HG03558 (cell line): ENCODE data around the gene FAM228A.
"Not testable (repeated sequence)": the region's sequence is repeated elsewhere in the genome, so short reads cannot be mapped to it uniquely, and the experiment has no call there.

ENCODE experiments used
- ATAC-seq: cut with Tn5 transposase; IDR thresholded peaks from one replicate; pipeline ENCODE4 v1.9.1; 2021; ENCODE audit warnings: moderate number of reproducible peaks; ENCODE audit not compliant: unreplicated experiment; ENCODE audit errors: extremely low read depth

Gene FAM228A

GRCh38 chr2:24174851-24175277 is at the start of gene FAM228A:
Gene FAM228A, plus strand, starts transcription at chr2:24175053. Its CDS starts 428 bp downstream, at chr2:24175481.
- ATAC-seq: no peak

GRCh38 chr2:24125956-24126355 is 48.9 kb upstream of the FAM228A start:
- ATAC-seq: no peak

- ATAC-seq: no peak
Measured at GRCh38 chr2:24132543-24132942, 42.3 kb upstream of the FAM228A start.

GRCh38 chr2:24140305-24140704 is 34.5 kb upstream of the FAM228A start:
- ATAC-seq: not testable (repeated sequence)

GRCh38 chr2:24147364-24147763 is 27.5 kb upstream of the FAM228A start:
- no peak for ATAC-seq

- no peak for ATAC-seq
Measured at GRCh38 chr2:24152413-24153197, 22.2 kb upstream of the FAM228A start.

GRCh38 chr2:24153478-24153877 is 21.4 kb upstream of the FAM228A start:
- ATAC-seq: no peak

- no peak for ATAC-seq
Measured at GRCh38 chr2:24158131-24158530, 16.7 kb upstream of the FAM228A start.

- ATAC-seq: no peak
Measured at GRCh38 chr2:24159708-24160107, 15.1 kb upstream of the FAM228A start.

- ATAC-seq: no peak
Measured at GRCh38 chr2:24160761-24161160, 14.1 kb upstream of the FAM228A start.

- ATAC-seq: no peak
Measured at GRCh38 chr2:24162494-24162893, 12.4 kb upstream of the FAM228A start.

GRCh38 chr2:24163186-24163585 is 11.7 kb upstream of the FAM228A start:
- no peak for ATAC-seq

GRCh38 chr2:24163601-24164000 is 11.3 kb upstream of the FAM228A start:
- ATAC-seq: no peak

GRCh38 chr2:24164416-24164973 is 10.4 kb upstream of the FAM228A start:
- no peak for ATAC-seq

- ATAC-seq: no peak
Measured at GRCh38 chr2:24169023-24169422, 5.8 kb upstream of the FAM228A start.

- no peak for ATAC-seq
Measured at GRCh38 chr2:24175631-24176187, 856 bp downstream of the FAM228A start.

GRCh38 chr2:24176326-24176725 is 1.5 kb downstream of the FAM228A start:
- ATAC-seq: no peak

- ATAC-seq: no peak
Measured at GRCh38 chr2:24179683-24180082, 4.8 kb downstream of the FAM228A start.

- no peak for ATAC-seq
Measured at GRCh38 chr2:24181849-24182248, 7.0 kb downstream of the FAM228A start.

GRCh38 chr2:24182507-24182906 is 7.7 kb downstream of the FAM228A start:
- ATAC-seq: no peak

- ATAC-seq: no peak
Measured at GRCh38 chr2:24183366-24184069, 8.7 kb downstream of the FAM228A start.
